Nephron progenitor cell (in vitro differentiated cells): ENCODE measurements around the gene CCDC91.

Source experiments
- DNase-seq: peaks from one replicate; pipeline ENCODE4 v3.0.0; 2021
- H3K27ac Mint-ChIP-seq: 2 replicates; pipeline ENCODE4 v1.8.0; 2021; ENCODE audit warnings: mild to moderate bottlenecking, moderate library complexity, mixed read lengths
- H3K27me3 Mint-ChIP-seq: 2 replicates; pipeline ENCODE4 v1.8.0; 2021; ENCODE audit warnings: mild to moderate bottlenecking, low read depth, mixed read lengths; ENCODE audit not compliant: poor library complexity
- H3K36me3 Mint-ChIP-seq: 2 replicates; pipeline ENCODE4 v1.8.0; 2021; ENCODE audit warnings: low read depth, mixed read lengths
- H3K4me1 Mint-ChIP-seq: 2 replicates; pipeline ENCODE4 v1.8.0; 2021; ENCODE audit warnings: mixed read lengths
- H3K4me3 Mint-ChIP-seq: 2 replicates; pipeline ENCODE4 v1.8.0; 2021; ENCODE audit warnings: mild to moderate bottlenecking, moderate library complexity, mixed read lengths
- H3K9me3 Mint-ChIP-seq: 2 replicates; pipeline ENCODE4 v1.8.0; 2021; ENCODE audit warnings: mild to moderate bottlenecking, moderate library complexity, mixed read lengths
- CTCF ChIP-seq: fragments of 200-600 bp; sonication (generic); IDR thresholded peaks from 2 replicates; pipeline ENCODE4 v1.5.0; 2021; ENCODE audit warnings: antibody characterized with exemption

The CCDC91 gene

GRCh38 chr12:28484156-28484555 lies 293.9 kb downstream of the CCDC91 start:
- Mint-ChIP-seq H3K9me3 (no peaks in the 10 kb centered on the region), H3K27me3 (no peaks in the 10 kb centered on the region), H3K27ac (no peak overlapping the region), H3K4me1 (no peaks in the 10 kb centered on the region), H3K36me3 (no peaks in the 10 kb centered on the region), H3K4me3 (no peak overlapping the region)
- no peak for TF ChIP-seq CTCF
- DNase-seq = no peak

- Mint-ChIP-seq H3K4me3 (no peak overlapping the region), H3K27ac (no peak overlapping the region), H3K27me3 (no peaks in the 10 kb centered on the region), H3K4me1 (no peaks in the 10 kb centered on the region), H3K36me3 (no peaks in the 10 kb centered on the region), H3K9me3 (no peaks in the 10 kb centered on the region)
- no peak for TF ChIP-seq CTCF
- DNase-seq = no peak
Measured at GRCh38 chr12:28486521-28486920, 296.3 kb downstream of the CCDC91 start.

GRCh38 chr12:28489246-28489645 lies 299.0 kb downstream of the CCDC91 start:
- no peak overlapping the region for H3K4me3 Mint-ChIP-seq
- H3K9me3 Mint-ChIP-seq = no peaks in the 10 kb centered on the region
- DNase-seq = no peak
- H3K27ac Mint-ChIP-seq = no peak overlapping the region
- no peaks in the 10 kb centered on the region for H3K27me3 Mint-ChIP-seq
- no peaks in the 10 kb centered on the region for H3K36me3 Mint-ChIP-seq
- no peaks in the 10 kb centered on the region for H3K4me1 Mint-ChIP-seq
- TF ChIP-seq CTCF = no peak

- Mint-ChIP-seq H3K27ac (no peak overlapping the region), H3K9me3 (no peaks in the 10 kb centered on the region), H3K4me3 (no peak overlapping the region), H3K27me3 (no peaks in the 10 kb centered on the region), H3K4me1 (no peaks in the 10 kb centered on the region), H3K36me3 (peaks cover 5% of the 10 kb centered on the region)
- no peak for TF ChIP-seq CTCF
- DNase-seq = no peak
Measured at GRCh38 chr12:28497889-28498411, 307.7 kb downstream of the CCDC91 start.

- no peak for TF ChIP-seq CTCF
- Mint-ChIP-seq H3K27ac (no peak overlapping the region), H3K36me3 (peaks cover 5% of the 10 kb centered on the region)
Measured at GRCh38 chr12:28498850-28499249, 308.6 kb downstream of the CCDC91 start.

GRCh38 chr12:28500373-28501024 lies 310.2 kb downstream of the CCDC91 start:
- DNase-seq = no peak
- no peak overlapping the region for H3K4me3 Mint-ChIP-seq
- TF ChIP-seq CTCF = no peak

More at GRCh38 chr12:28498850-28499249, 308.6 kb downstream of the CCDC91 start:
- Mint-ChIP-seq H3K4me3 (no peak overlapping the region), H3K27me3 (no peaks in the 10 kb centered on the region), H3K4me1 (no peaks in the 10 kb centered on the region), H3K9me3 (no peaks in the 10 kb centered on the region)
- no peak for DNase-seq

More at GRCh38 chr12:28500373-28501024, 310.2 kb downstream of the CCDC91 start:
- H3K36me3 Mint-ChIP-seq = peaks cover 5% of the 10 kb centered on the region
- H3K27me3 Mint-ChIP-seq = no peaks in the 10 kb centered on the region
- no peaks in the 10 kb centered on the region for H3K9me3 Mint-ChIP-seq
- H3K4me1 Mint-ChIP-seq = no peaks in the 10 kb centered on the region
- H3K27ac Mint-ChIP-seq = no peak overlapping the region
